ENCODE results near the gene SH2B2.

- TF ChIP-seq YY1 (IDR thresholded peaks at IDR 0.05; ENCODE audit: insufficient read depth, insufficient read length) (no peak), ZNF274 (IDR thresholded peaks at IDR 0.05; ENCODE audit: low read depth, low read length) (no peak), SUZ12 (IDR thresholded peaks at IDR 0.05; ENCODE audit: extremely low read depth, insufficient read depth, insufficient read length) (no peak)
Observed at GRCh38 chr7:102312317-102312716, 25.6 kb downstream of the SH2B2 start.

Data from NT2/D1 (cell line).